ENCODE measurements around the gene RABGEF1.
A peak's percentile ranks its signal among the peaks of the same experiment; 100 is the strongest.
"Not testable (repeated sequence)": the region's sequence is repeated elsewhere in the genome, so short reads cannot be mapped to it uniquely, and the experiment has no call there.

The RABGEF1 gene

GRCh38 chr7:66736892-66737291, 3.6 kb upstream of the RABGEF1 start:
- DNase-seq = no peak

- DNase-seq = no peak
These were observed 2.9 kb upstream of the RABGEF1 start for GRCh38 chr7:66737667-66738066.

GRCh38 chr7:66739477-66739876, 1.1 kb upstream of the RABGEF1 start:
- DNase-seq = peak; percentile 17 to 28

- DNase-seq = no peak
These were observed 606 bp upstream of the RABGEF1 start for GRCh38 chr7:66739953-66740301.

- peak in 1 of 2 experiments; percentile 24 for DNase-seq
These were observed 612 bp downstream of the RABGEF1 start for GRCh38 chr7:66740980-66741709.

GRCh38 chr7:66741710-66742049, 1.1 kb downstream of the RABGEF1 start:
- DNase-seq = no peak

- DNase-seq = not testable (repeated sequence)
These were observed 1.8 kb downstream of the RABGEF1 start for GRCh38 chr7:66742298-66742697.

- no peak for DNase-seq
These were observed 3.4 kb downstream of the RABGEF1 start for GRCh38 chr7:66743920-66744319.

- no peak for DNase-seq
These were observed 6.9 kb downstream of the RABGEF1 start for GRCh38 chr7:66747385-66747784.

GRCh38 chr7:66747881-66748511, 7.5 kb downstream of the RABGEF1 start:
- DNase-seq = no peak

- no peak for DNase-seq
These were observed 8.3 kb downstream of the RABGEF1 start for GRCh38 chr7:66748791-66749190.

- no peak for DNase-seq
These were observed 11.4 kb downstream of the RABGEF1 start for GRCh38 chr7:66751945-66752344.

GRCh38 chr7:66754541-66754940, 14.0 kb downstream of the RABGEF1 start:
- no peak for DNase-seq

GRCh38 chr7:66755059-66755458, 14.5 kb downstream of the RABGEF1 start:
- DNase-seq = not testable (repeated sequence)

- DNase-seq = not testable (repeated sequence)
These were observed 15.7 kb downstream of the RABGEF1 start for GRCh38 chr7:66756227-66756626.

- DNase-seq = no peak
These were observed 16.4 kb downstream of the RABGEF1 start for GRCh38 chr7:66756889-66757288.

GRCh38 chr7:66757939-66758338, 17.4 kb downstream of the RABGEF1 start:
- no peak for DNase-seq

GRCh38 chr7:66758950-66759628, 18.6 kb downstream of the RABGEF1 start:
- peak; percentile 97 to 98 for DNase-seq

GRCh38 chr7:66763183-66763582, 22.6 kb downstream of the RABGEF1 start:
- not testable (repeated sequence) for DNase-seq

- not testable (repeated sequence) for DNase-seq
These were observed 23.3 kb downstream of the RABGEF1 start for GRCh38 chr7:66763633-66764355.

- not testable (repeated sequence) for DNase-seq
These were observed 24.4 kb downstream of the RABGEF1 start for GRCh38 chr7:66764905-66765304.

GRCh38 chr7:66765322-66766025, 24.9 kb downstream of the RABGEF1 start:
- not testable (repeated sequence) for DNase-seq

GRCh38 chr7:66766041-66766440, 25.5 kb downstream of the RABGEF1 start:
- no peak for DNase-seq
